ENCODE results near the gene SYNE2.

DNA sequence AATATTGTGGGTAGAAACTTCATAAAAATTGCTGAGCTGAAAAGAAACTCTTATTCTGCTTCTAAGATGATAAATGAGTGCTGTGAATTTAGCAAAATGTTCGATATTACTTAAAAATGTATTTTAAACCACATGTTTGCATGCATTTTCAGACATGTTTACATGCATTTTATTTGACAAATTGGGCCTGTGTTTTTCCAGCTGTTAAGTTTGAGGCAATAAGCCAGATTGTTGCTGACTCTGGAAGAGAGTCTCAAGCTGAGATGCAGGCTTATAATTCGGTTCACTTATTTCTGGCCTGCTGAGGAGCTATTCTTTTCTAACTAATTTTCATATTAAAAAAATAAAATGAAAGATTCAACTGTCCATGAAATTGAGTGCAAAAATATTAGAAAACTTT lies 110.1 kb downstream of the SYNE2 start:
- TF ChIP-seq, protein P1, sequence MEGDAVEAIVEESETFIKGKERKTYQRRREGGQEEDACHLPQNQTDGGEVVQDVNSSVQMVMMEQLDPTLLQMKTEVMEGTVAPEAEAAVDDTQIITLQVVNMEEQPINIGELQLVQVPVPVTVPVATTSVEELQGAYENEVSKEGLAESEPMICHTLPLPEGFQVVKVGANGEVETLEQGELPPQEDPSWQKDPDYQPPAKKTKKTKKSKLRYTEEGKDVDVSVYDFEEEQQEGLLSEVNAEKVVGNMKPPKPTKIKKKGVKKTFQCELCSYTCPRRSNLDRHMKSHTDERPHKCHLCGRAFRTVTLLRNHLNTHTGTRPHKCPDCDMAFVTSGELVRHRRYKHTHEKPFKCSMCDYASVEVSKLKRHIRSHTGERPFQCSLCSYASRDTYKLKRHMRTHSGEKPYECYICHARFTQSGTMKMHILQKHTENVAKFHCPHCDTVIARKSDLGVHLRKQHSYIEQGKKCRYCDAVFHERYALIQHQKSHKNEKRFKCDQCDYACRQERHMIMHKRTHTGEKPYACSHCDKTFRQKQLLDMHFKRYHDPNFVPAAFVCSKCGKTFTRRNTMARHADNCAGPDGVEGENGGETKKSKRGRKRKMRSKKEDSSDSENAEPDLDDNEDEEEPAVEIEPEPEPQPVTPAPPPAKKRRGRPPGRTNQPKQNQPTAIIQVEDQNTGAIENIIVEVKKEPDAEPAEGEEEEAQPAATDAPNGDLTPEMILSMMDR (IDR thresholded peaks at IDR 0.05) = no peak
- no peak for TF ChIP-seq POLR2A (IDR thresholded peaks at IDR 0.05)
